Thyroid gland (tissue), 4 donors: ENCODE data around the gene TTC3. TPM values are rescaled to one million over a fixed set of nuclear protein-coding genes. Genes with fewer than 3 reads are reported as not detected.
"Not testable (repeated sequence)": the region's sequence is repeated elsewhere in the genome, so short reads cannot be mapped to it uniquely, and the experiment has no call there.

ENCODE experiments used
- DNase-seq, 2 donors: peaks; one replicate each; pipeline ENCODE4 v3.0.0-alpha.2; 2019
- H3K27ac ChIP-seq, 3 donors: fragments of 200-600 bp; sonication (generic); 1 replicate in 2 of 3; 2 replicates in 1 of 3; pipeline ENCODE4 v1.5.1; 2016 to 2019; ENCODE audit warnings: mild to moderate bottlenecking in 1 of 3, moderate library complexity in 1 of 3
- H3K27me3 ChIP-seq: fragments of 200-600 bp; sonication (generic); one replicate; pipeline ENCODE4 v1.5.1; 2019
- H3K36me3 ChIP-seq, 2 donors: fragments of 200-600 bp; sonication (generic); one replicate each; pipeline ENCODE4 v1.5.1; 2016 to 2019
- H3K4me1 ChIP-seq, 2 donors: fragments of 200-600 bp; sonication (generic); one replicate each; pipeline ENCODE4 v1.5.1; 2017 to 2019
- H3K4me3 ChIP-seq, 3 donors: fragments of 200-600 bp; sonication (generic); replicated peaks in 1 of 3; 1 replicate in 2 of 3; 2 replicates in 1 of 3; pipeline ENCODE4 v1.5.1; 2016; ENCODE audit warnings: mild to moderate bottlenecking in 1 of 3
- H3K9me3 ChIP-seq: fragments of 200-600 bp; sonication (generic); one replicate; pipeline ENCODE4 v1.5.1; 2017
- POLR2A ChIP-seq, 2 donors: fragments of 450-650 bp; IDR thresholded peaks; one replicate each; pipeline ENCODE4 v1.6.1; 2017; ENCODE audit warnings: antibody characterized with exemption in 2 of 2, mild to moderate bottlenecking in 2 of 2, moderate library complexity in 1 of 2
- WGBS, 2 donors: methylation state at CpG; one replicate each; pipeline ENCODE4 v1.1.5; 2017; 5-methylcytosine and 5-hydroxymethylcytosine counted together
- intact Hi-C: fragments of 100-400 bp; cut with DNase I; formaldehyde crosslinking; loops from one replicate; pipeline ENCODE4 v1.15.1; 2023
- total RNA-seq, 4 donors: library from RNA; depleted of rRNA; stranded (reverse); fragments of >200 nt; gene quantifications; one replicate each; pipeline ENCODE4 v1.2.3, GENCODE V29; 2016
- TF ChIP-seq, protein P1 (sequence below), 6 experiments: fragments of 200-600 bp in 3 of 6; fragments of 450-650 bp in 3 of 6; sonication (generic) in 3 of 6; IDR thresholded peaks; one replicate each; pipeline ENCODE4 v1.5.1; 2016 to 2019; ENCODE audit warnings: antibody characterized with exemption in 6 of 6, mild to moderate bottlenecking in 2 of 6, inconsistent platforms in 1 of 6, moderate library complexity in 1 of 6

TTC3 gene
- total RNA-seq, 4 donors from 2014 or later: 206 to 286 (median 251) TPM

DNA sequence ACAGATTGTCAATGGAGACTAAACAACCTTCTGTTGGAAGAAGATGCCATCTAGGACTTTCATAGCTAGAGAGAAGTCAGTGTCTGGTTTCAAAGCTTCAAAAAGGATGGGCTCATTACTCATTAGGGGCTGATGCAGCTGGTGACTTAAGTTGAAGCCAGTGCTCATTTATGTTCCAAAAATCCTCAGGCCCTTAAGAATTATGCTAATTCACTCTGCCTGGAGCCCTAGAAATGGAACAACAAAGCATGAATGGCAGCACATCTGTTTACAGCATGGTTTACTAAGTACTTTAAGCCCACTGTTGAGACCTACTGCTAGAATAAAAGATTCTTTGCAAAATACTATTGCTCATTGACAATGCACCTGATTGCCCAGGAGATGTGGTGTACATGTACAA is 63.7 kb downstream of the TTC3 start:
- H3K4me3 ChIP-seq: no peak overlapping the region
- no peak overlapping the region for H3K27ac ChIP-seq
- intact Hi-C loops: no loop called here
- no peak for DNase-seq
- no peaks in the 10 kb centered on the region for H3K4me1 ChIP-seq
- peaks cover 25 to 36% of the 10 kb centered on the region in 2 donors for H3K36me3 ChIP-seq
- H3K27me3 ChIP-seq: no peaks in the 10 kb centered on the region
- TF ChIP-seq, protein P1, sequence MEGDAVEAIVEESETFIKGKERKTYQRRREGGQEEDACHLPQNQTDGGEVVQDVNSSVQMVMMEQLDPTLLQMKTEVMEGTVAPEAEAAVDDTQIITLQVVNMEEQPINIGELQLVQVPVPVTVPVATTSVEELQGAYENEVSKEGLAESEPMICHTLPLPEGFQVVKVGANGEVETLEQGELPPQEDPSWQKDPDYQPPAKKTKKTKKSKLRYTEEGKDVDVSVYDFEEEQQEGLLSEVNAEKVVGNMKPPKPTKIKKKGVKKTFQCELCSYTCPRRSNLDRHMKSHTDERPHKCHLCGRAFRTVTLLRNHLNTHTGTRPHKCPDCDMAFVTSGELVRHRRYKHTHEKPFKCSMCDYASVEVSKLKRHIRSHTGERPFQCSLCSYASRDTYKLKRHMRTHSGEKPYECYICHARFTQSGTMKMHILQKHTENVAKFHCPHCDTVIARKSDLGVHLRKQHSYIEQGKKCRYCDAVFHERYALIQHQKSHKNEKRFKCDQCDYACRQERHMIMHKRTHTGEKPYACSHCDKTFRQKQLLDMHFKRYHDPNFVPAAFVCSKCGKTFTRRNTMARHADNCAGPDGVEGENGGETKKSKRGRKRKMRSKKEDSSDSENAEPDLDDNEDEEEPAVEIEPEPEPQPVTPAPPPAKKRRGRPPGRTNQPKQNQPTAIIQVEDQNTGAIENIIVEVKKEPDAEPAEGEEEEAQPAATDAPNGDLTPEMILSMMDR (IDR thresholded peaks at IDR 0.05): no peak
- TF ChIP-seq POLR2A (IDR thresholded peaks at IDR 0.05): no peak
- H3K9me3 ChIP-seq: no peaks in the 10 kb centered on the region

DNA sequence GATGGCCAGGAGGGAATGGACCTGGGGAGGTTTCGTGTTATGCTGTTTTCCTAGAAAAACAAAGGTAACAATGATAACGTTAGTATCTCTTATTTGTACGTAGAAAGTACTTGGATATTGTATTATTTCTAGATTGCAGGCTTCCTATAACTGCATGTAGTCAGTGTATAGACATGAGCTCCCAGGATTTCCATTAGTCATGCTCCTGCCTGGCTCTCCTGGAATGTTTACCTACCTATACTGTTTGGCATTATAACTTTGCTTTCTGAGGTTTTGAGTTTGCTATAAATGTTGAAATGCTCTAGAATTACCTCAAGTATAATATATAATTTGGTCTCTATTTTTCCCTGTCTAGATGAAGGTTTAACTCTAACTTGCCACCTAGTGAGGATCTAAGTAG is 66.1 kb downstream of the TTC3 start:
- no peak for DNase-seq
- Histone ChIP-seq H3K27me3 (no peaks in the 10 kb centered on the region), H3K4me3 (no peak overlapping the region), H3K9me3 (no peaks in the 10 kb centered on the region), H3K4me1 (no peaks in the 10 kb centered on the region), H3K36me3 (peaks cover 19 to 30% of the 10 kb centered on the region in 2 donors), H3K27ac (no peak overlapping the region)
- WGBS, 2 donors: 88 to 93% methylated on average over 3 of the region's 3 CpGs
- intact Hi-C loops: no loop called here
- no peak for TF ChIP-seq POLR2A (IDR thresholded peaks at IDR 0.05)
- TF ChIP-seq, protein P1 (IDR thresholded peaks at IDR 0.05): no peak

DNA sequence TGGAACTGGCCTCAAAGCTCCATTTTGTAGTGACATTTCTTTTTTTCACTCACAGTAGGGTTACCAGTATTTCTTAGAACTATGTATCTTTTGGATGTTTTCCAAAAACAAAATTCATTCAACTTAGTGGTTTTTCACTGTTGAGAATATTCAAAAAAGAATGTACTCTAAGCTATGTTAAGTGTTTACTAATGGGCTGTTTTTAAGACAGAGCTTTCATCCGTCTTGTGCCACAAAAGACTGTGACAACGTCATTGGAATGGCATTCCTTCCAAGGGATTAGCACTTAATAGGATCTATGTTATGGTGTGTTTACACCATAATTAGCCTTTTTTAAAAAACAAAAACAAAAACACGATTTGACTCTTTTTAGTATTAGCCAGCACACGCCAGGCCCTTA is 66.8 kb downstream of the TTC3 start:
- Histone ChIP-seq H3K27ac (no peak overlapping the region), H3K36me3 (peaks cover 19 to 26% of the 10 kb centered on the region in 2 donors), H3K27me3 (no peaks in the 10 kb centered on the region), H3K4me3 (no peak overlapping the region), H3K4me1 (no peaks in the 10 kb centered on the region), H3K9me3 (no peaks in the 10 kb centered on the region)
- WGBS, 2 donors: 80% methylated on average over 4 of the region's 4 CpGs
- no peak for TF ChIP-seq POLR2A (IDR thresholded peaks at IDR 0.05)
- TF ChIP-seq, protein P1 (IDR thresholded peaks at IDR 0.05): no peak
- no peak for DNase-seq
- intact Hi-C loops: no loop called here

DNA sequence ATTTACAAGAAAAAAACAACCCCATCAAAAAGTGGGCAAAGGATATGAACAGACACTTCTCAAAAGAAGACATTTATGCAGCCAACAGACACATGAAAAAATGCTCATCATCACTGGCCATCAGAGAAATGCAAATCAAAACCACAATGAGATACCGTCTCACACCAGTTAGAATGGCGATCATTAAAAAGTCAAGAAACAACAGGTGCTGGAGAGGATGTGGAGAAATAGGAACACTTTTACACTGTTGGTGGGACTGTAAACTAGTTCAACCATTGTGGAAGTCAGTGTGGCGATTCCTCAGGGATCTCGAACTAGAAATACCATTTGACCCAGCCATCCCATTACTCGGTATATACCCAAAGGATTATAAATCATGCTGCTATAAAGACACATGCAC is 70.3 kb downstream of the TTC3 start:
- H3K27ac ChIP-seq, H3K27me3 ChIP-seq, H3K4me1 ChIP-seq, DNase-seq, intact Hi-C loops, H3K9me3 ChIP-seq, H3K4me3 ChIP-seq: not testable (repeated sequence)
- peaks cover 8 to 14% of the 10 kb centered on the region in 2 donors for H3K36me3 ChIP-seq
- WGBS, 2 donors: 97% methylated on average over 3 to 5 of the region's 5 CpGs

DNA sequence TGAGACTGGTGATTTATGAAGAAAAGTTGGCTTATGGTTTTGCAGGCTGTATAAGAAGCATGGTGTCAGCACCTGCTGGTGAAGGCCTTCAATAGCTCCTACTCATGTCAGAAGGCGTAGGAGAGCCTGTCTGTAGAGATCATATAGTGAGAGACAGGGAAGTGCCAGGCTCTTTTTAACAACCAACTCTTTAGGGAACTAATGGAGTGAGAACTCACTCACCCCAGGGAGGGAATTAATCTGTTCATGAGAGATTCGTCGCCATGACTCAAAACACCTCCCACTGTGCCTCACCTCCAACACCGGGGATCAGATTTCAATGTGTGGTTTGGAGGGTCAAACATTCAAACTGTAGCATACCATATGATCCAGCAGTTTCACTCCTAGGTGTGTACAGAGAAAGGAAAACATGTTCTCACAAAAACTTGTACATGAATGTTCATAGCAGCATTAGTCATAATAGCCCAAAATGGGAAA is 72.6 kb downstream of the TTC3 start:
- DNase-seq: no peak
- intact Hi-C loops: no loop called here
- Histone ChIP-seq H3K9me3 (no peaks in the 10 kb centered on the region), H3K36me3 (peaks cover 12 to 17% of the 10 kb centered on the region in 2 donors), H3K27ac (no peak overlapping the region), H3K4me1 (no peaks in the 10 kb centered on the region), H3K27me3 (no peaks in the 10 kb centered on the region), H3K4me3 (no peak overlapping the region)
- TF ChIP-seq, protein P1 (IDR thresholded peaks at IDR 0.05): no peak
- no peak for TF ChIP-seq POLR2A (IDR thresholded peaks at IDR 0.05)
- 89 to 90% methylated on average over 4 of the region's 4 CpGs for WGBS, 2 donors
